Ascending aorta (tissue), 2 donors: Measurements from ENCODE around the gene IRF2. TPM values are rescaled to one million over a fixed set of nuclear protein-coding genes. Genes with fewer than 3 reads are reported as not detected.
A peak's percentile ranks its signal among the peaks of the same experiment; 100 is the strongest.

Experiments used
- DNase-seq, 2 donors: peaks; one replicate each; pipeline ENCODE4 v3.0.0-alpha.2; 2019; ENCODE audit warnings: low spot score in 2 of 2
- H3K27ac ChIP-seq, 2 donors: fragments of 200-600 bp; sonication (generic); one replicate each; pipeline ENCODE4 v1.5.1; 2016 to 2017; ENCODE audit warnings: mild to moderate bottlenecking in 1 of 2
- H3K27me3 ChIP-seq: fragments of 200-600 bp; sonication (generic); one replicate; pipeline ENCODE4 v1.5.1; 2017
- H3K36me3 ChIP-seq, 2 donors: fragments of 200-600 bp; sonication (generic); one replicate each; pipeline ENCODE4 v1.5.1; 2016
- H3K4me1 ChIP-seq, 2 donors: fragments of 200-600 bp; sonication (generic); one replicate each; pipeline ENCODE4 v1.5.1; 2016 to 2017; ENCODE audit warnings: mild to moderate bottlenecking in 1 of 2
- H3K4me3 ChIP-seq, 2 donors: fragments of 200-600 bp; sonication (generic); one replicate each; pipeline ENCODE4 v1.5.1; 2016 to 2017; ENCODE audit warnings: mild to moderate bottlenecking in 1 of 2
- H3K9me3 ChIP-seq, 2 donors: fragments of 200-600 bp; sonication (generic); one replicate each; pipeline ENCODE4 v1.5.1; 2016
- intact Hi-C: fragments of 100-400 bp; cut with DNase I; formaldehyde crosslinking; loops from one replicate; pipeline ENCODE4 v1.15.1; 2023
- total RNA-seq: library from RNA; depleted of rRNA; stranded (reverse); fragments of >200 nt; gene quantifications from one replicate; pipeline ENCODE4 v1.1.0, GENCODE V29; 2016
- TF ChIP-seq, protein P1 (sequence below), 3 experiments: fragments of 200-600 bp in 2 of 3; fragments of 450-650 bp in 1 of 3; sonication (generic) in 2 of 3; IDR thresholded peaks; one replicate each; pipeline ENCODE4 v1.5.1; 2016 to 2019; ENCODE audit warnings: antibody characterized with exemption in 3 of 3, mild to moderate bottlenecking in 1 of 3, moderate library complexity in 1 of 3

IRF2 gene
- total RNA-seq, 1 donor from 2014 or later, result 39.6 TPM

DNA sequence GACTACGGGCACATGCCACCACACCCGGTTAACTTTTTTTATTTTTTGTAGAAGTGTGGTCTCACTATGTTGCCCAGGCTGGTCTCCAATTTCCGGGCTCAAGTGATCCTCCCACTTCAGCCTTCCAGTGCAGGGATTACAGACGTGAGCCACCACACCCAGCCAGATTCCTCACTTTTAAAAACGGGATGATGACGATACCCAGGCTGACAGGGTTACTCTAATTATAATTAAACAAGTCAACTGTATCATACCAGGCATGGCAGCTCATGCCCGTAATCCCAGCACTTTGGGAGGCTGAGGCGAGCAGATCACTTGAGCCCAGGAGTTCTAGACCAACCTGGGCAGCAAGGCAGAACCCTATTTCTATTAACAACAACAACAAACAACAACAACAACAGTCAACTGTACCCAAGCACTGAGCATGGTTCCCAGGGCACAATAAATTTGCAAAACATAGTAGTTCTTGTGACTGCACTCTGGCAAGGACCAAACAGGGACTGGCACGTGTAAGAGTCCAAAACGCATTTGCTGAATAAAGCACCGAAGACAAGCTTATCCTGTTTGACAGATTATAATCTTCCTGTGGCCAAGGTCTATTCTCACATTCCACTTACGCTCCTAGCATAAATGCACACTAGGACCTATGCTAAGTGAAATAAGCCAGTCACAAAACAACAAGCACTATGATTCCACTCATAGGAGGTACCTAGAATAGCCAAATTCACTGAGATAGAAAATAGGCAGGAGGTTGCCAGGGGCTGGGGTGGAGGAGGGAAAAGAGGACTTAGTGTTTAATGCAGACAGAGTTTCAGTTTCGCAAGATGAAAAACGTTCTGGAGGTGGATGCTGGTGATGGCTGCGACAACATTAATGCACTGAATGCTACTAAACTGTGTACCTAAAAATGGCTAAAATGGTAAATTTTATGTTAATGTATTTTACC, 77.5 kb downstream of the IRF2 start:
- Histone ChIP-seq H3K36me3 (peaks cover 46 to 56% of the 10 kb centered on the region in 2 donors), H3K4me1 (peaks cover 0 to 23% of the 10 kb centered on the region in 2 donors), H3K27me3 (no peaks in the 10 kb centered on the region), H3K9me3 (no peaks in the 10 kb centered on the region), H3K27ac (no peak overlapping the region), H3K4me3 (no peak overlapping the region)
- intact Hi-C loops, result no loop called here
- TF ChIP-seq, protein P1, sequence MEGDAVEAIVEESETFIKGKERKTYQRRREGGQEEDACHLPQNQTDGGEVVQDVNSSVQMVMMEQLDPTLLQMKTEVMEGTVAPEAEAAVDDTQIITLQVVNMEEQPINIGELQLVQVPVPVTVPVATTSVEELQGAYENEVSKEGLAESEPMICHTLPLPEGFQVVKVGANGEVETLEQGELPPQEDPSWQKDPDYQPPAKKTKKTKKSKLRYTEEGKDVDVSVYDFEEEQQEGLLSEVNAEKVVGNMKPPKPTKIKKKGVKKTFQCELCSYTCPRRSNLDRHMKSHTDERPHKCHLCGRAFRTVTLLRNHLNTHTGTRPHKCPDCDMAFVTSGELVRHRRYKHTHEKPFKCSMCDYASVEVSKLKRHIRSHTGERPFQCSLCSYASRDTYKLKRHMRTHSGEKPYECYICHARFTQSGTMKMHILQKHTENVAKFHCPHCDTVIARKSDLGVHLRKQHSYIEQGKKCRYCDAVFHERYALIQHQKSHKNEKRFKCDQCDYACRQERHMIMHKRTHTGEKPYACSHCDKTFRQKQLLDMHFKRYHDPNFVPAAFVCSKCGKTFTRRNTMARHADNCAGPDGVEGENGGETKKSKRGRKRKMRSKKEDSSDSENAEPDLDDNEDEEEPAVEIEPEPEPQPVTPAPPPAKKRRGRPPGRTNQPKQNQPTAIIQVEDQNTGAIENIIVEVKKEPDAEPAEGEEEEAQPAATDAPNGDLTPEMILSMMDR (IDR thresholded peaks at IDR 0.05), result no peak
- peak in 1 of 2 donors; percentile 34 for DNase-seq

DNA sequence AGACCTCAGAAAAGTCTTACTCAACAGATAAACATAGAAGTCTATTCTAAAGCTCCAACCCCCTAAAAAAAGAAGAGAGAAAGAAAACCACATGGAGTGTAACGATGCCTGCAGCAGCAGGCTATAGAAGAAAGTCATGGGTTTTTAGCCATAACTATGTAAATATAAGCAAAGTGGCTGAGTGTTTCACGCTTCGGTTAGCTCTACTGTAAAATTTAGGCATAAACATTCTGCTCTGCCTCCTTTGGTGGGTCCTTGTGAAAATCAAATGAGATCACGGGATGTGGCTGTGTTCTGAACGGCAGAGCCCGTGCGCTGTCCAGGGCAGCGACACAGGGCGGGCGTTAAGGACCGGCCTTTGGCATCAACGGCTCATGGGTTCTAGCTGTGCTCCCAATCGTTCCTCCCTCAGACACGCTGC, 78.4 kb downstream of the IRF2 start:
- Histone ChIP-seq H3K27me3 (no peaks in the 10 kb centered on the region), H3K27ac (no peak overlapping the region), H3K36me3 (peaks cover 46 to 62% of the 10 kb centered on the region in 2 donors), H3K4me3 (no peak overlapping the region), H3K9me3 (no peaks in the 10 kb centered on the region), H3K4me1 (peaks cover 0 to 15% of the 10 kb centered on the region in 2 donors)
- intact Hi-C loops, result no loop called here
- TF ChIP-seq, protein P1 (IDR thresholded peaks at IDR 0.05), result no peak
- peak in 1 of 2 donors; percentile 44 for DNase-seq

DNA sequence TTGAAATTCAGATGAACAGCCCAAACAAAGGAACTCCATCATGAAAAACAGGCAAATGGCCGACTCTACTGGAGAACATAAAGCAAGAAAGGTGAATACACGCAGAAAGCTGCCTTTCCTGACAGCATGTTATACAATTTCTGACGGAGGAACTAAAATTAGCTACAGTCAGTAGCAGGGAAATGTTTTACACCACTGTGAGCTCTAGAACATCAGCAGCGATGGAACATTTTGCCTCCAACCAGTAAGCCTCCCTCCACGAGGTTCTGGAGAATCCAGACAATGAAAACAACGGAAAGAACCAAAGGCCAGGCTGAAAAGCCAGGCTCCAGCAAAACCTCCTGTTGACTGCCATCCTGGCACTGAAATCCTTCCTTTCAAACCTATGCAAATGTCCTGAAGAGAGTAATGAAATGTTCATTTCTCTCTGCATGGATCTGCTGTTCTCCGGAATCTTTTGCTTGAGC, 78.9 kb downstream of the IRF2 start:
- no peak overlapping the region for H3K4me3 ChIP-seq
- DNase-seq, result peak in 1 of 2 donors; percentile 21
- intact Hi-C loops, result no loop called here
- no peaks in the 10 kb centered on the region for H3K9me3 ChIP-seq
- no peaks in the 10 kb centered on the region for H3K27me3 ChIP-seq
- H3K27ac ChIP-seq, result no peak overlapping the region
- peaks cover 49 to 66% of the 10 kb centered on the region in 2 donors for H3K36me3 ChIP-seq
- TF ChIP-seq, protein P1 (IDR thresholded peaks at IDR 0.05), result no peak
- H3K4me1 ChIP-seq, result peaks cover 0 to 12% of the 10 kb centered on the region in 2 donors

DNA sequence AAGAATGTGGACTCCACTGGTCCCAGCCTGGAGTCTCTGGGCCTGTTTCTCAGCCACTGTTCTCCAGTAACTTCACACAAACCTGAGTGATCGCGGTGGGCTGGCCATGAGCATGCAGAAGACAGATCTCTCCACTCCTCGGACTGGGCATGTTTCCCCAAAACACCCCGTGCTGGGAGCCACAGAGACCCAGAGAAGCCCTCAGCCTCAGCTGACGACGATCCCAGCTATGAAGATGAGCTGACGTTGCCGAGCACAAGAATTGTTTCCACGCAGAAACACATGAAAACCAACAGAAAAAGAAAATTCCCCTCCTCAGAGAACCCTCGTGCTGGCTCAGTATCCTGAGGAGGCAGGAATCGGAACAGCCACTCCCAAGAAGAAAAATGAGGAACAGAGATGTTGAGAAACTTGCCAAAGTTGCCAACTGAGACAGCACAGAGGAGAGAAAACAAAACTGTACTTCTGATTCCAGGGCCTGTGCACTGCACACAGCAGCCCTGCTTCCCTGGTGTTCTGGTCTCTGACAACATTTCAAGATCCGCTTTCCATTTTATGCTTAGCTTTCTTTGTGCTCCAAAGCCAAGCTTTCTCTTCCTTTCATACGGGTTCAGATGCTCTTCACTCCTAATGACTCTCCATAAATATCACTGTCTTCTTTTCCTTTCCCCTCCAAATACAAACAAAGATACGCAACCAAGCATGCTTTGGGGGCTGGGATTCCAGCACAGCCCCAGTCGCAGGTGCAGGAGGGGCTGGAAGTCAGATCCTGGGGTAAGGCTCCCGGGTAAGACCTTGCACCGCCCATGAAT, 81.4 kb downstream of the IRF2 start:
- H3K4me3 ChIP-seq, result no peak overlapping the region
- peak in 1 of 2 donors; percentile 62 for DNase-seq
- H3K4me1 ChIP-seq, result peaks cover 0 to 2% of the 10 kb centered on the region in 2 donors
- peaks cover 57 to 79% of the 10 kb centered on the region in 2 donors for H3K36me3 ChIP-seq
- peak overlapping the region in 1 of 2 donors; percentile 46 for H3K27ac ChIP-seq
- TF ChIP-seq, protein P1 (IDR thresholded peaks at IDR 0.05), result no peak
- intact Hi-C loops, result no loop called here
- no peaks in the 10 kb centered on the region for H3K27me3 ChIP-seq
- no peaks in the 10 kb centered on the region for H3K9me3 ChIP-seq

DNA sequence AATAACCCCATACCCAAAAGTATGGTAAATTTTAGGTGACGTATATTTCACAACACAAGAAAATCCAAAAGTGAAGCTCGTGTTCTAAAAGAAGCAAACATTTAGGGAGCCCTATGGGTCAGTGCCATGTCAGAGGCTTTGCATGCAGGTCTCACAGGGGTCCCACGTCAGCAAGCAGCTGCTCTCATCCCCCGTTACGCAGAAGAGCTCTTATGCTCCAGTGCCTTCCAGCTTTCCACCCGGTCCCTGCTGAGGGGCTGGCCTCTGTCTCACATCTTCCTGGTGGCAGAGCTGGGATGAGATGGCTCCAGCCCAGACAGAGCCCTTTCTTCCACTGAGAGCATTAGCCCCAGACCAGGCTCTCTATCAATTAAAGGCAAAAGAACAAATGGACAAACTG, 82.0 kb downstream of the IRF2 start:
- no peak for DNase-seq
- Histone ChIP-seq H3K9me3 (no peaks in the 10 kb centered on the region), H3K36me3 (peaks cover 57 to 79% of the 10 kb centered on the region in 2 donors), H3K27ac (peak overlapping the region in 1 of 2 donors; percentile 46), H3K4me3 (no peak overlapping the region), H3K4me1 (no peaks in the 10 kb centered on the region), H3K27me3 (no peaks in the 10 kb centered on the region)
- TF ChIP-seq, protein P1 (IDR thresholded peaks at IDR 0.05), result no peak
- intact Hi-C loops, result no loop called here
